Tibial nerve (tissue), 4 donors: ENCODE measurements around the gene GMIP. TPM values are rescaled to one million over a fixed set of nuclear protein-coding genes. Genes with fewer than 3 reads are reported as not detected.
A peak's percentile ranks its signal among the peaks of the same experiment; 100 is the strongest.
"Not testable (repeated sequence)": the region's sequence is repeated elsewhere in the genome, so short reads cannot be mapped to it uniquely, and the experiment has no call there.

ENCODE experiments used
- DNase-seq, 2 donors: peaks; one replicate each; pipeline ENCODE4 v3.0.0-alpha.2; 2019; ENCODE audit warnings: low spot score in 2 of 2
- H3K27ac ChIP-seq, 4 donors: fragments of 200-600 bp; sonication (generic) in 3 of 4; one replicate each; pipeline ENCODE4 v1.5.1; 2017 to 2019; ENCODE audit warnings: mild to moderate bottlenecking in 1 of 4
- H3K27me3 ChIP-seq, 2 donors: fragments of 200-600 bp; sonication (generic) in 1 of 2; one replicate each; pipeline versions ENCODE4 v1.5.1 to v1.6.0; 2017 to 2019
- H3K36me3 ChIP-seq, 3 donors: fragments of 200-600 bp; sonication (generic); one replicate each; pipeline ENCODE4 v1.5.1; 2018 to 2019
- H3K4me1 ChIP-seq, 4 donors: fragments of 200-600 bp; sonication (generic) in 3 of 4; one replicate each; pipeline ENCODE4 v1.5.1; 2017 to 2019
- H3K4me3 ChIP-seq, 4 donors: fragments of 200-600 bp; sonication (generic) in 3 of 4; one replicate each; pipeline ENCODE4 v1.5.1; 2017 to 2019; ENCODE audit warnings: mild to moderate bottlenecking in 1 of 4, moderate library complexity in 1 of 4
- H3K9me3 ChIP-seq, 4 donors: fragments of 200-600 bp; sonication (generic) in 3 of 4; one replicate each; pipeline ENCODE4 v1.5.1; 2017 to 2019
- CTCF ChIP-seq, 5 experiments: fragments of 200-600 bp in 3 of 5; fragments of 450-650 bp in 2 of 5; sonication (generic) in 3 of 5; IDR thresholded peaks; one replicate each; pipeline ENCODE4 v1.5.1; 2016 to 2019; ENCODE audit warnings: antibody characterized with exemption in 5 of 5, mild to moderate bottlenecking in 3 of 5, moderate library complexity in 2 of 5
- EP300 ChIP-seq, 2 donors: sonication (generic); formaldehyde crosslinking; IDR thresholded peaks; one replicate each; pipeline ENCODE4 v1.6.1; 2017; ENCODE audit warnings: antibody characterized with exemption in 2 of 2, mild to moderate bottlenecking in 1 of 2
- POLR2A ChIP-seq, 2 donors: fragments of 450-650 bp; IDR thresholded peaks; one replicate each; pipeline ENCODE4 v1.6.1; 2017; ENCODE audit warnings: antibody characterized with exemption in 2 of 2, mild to moderate bottlenecking in 2 of 2, moderate library complexity in 2 of 2
- WGBS, 2 donors: methylation state at CpG; one replicate each; pipeline ENCODE4 v1.1.5; 2018; 5-methylcytosine and 5-hydroxymethylcytosine counted together
- total RNA-seq, 4 donors: library from RNA; depleted of rRNA; stranded (reverse); fragments of >200 nt; gene quantifications; one replicate each; pipeline ENCODE4 v1.1.0, GENCODE V29; 2016

Gene GMIP
- total RNA-seq, 4 donors from 2014 or later: 8.8 to 35.1 (median 15.6) TPM

- H3K9me3 ChIP-seq: no peaks in the 10 kb centered on the region
- H3K4me3 ChIP-seq: peak within 1 kb of the TSS; percentile 56 to 94 (median 82)
- peaks cover 0 to 14% (median 0%) of the 10 kb centered on the region in 3 donors for H3K36me3 ChIP-seq
- DNase-seq: peak; percentile 82 to 88
- no peaks in the 10 kb centered on the region for H3K27me3 ChIP-seq
- H3K27ac ChIP-seq: peak within 1 kb of the TSS in 3 of 4 donors; percentile 82 to 87 (median 87)
- H3K4me1 ChIP-seq: peaks cover 0 to 12% (median 10%) of the 10 kb centered on the region in 4 donors
- peak; percentile 26 to 57 for TF ChIP-seq POLR2A (IDR thresholded peaks at IDR 0.05)
- peak; percentile 43 to 82 for TF ChIP-seq EP300 (IDR thresholded peaks at IDR 0.05)
- TF ChIP-seq CTCF (IDR thresholded peaks at IDR 0.05): peak in 1 of 5 experiments; percentile 17
- whole genome bisulfite sequencing, 2 donors: 2 to 4% methylated on average over 26 to 27 of the region's 36 CpGs
These were observed 25.0 kb upstream of the GMIP start, which contains the start of gene ZNF101 for GRCh38 chr19:19668230-19669012. ZNF101 (plus strand) TSS chr19:19668839; CDS start chr19:19668964, 125 bp downstream.

- not testable (repeated sequence) for H3K9me3 ChIP-seq, H3K27me3 ChIP-seq, DNase-seq, H3K27ac ChIP-seq, H3K36me3 ChIP-seq, H3K4me3 ChIP-seq
- 92 to 94% methylated on average over 22 of the region's 22 CpGs for WGBS, 2 donors
- peaks cover 0 to 37% (median 29%) of the 10 kb centered on the region in 4 donors for H3K4me1 ChIP-seq
These were observed 22.0 kb upstream of the GMIP start for GRCh38 chr19:19665420-19665948.

GRCh38 chr19:19663256-19664120 lies 20.0 kb upstream of the GMIP start, which contains the start of gene ATP13A1:
ATP13A1 (minus strand) TSS chr19:19663676; CDS start chr19:19663666, 10 bp downstream.
- Histone ChIP-seq H3K27me3 (no peaks in the 10 kb centered on the region), H3K4me1 (peaks cover 0 to 29% (median 21%) of the 10 kb centered on the region in 4 donors), H3K27ac (peak within 1 kb of the TSS; percentile 85 to 98 (median 92)), H3K36me3 (peaks cover 0 to 25% (median 6%) of the 10 kb centered on the region in 3 donors), H3K9me3 (no peaks in the 10 kb centered on the region), H3K4me3 (peak within 1 kb of the TSS; percentile 75 to 95 (median 86))
- peak; percentile 91 to 92 for DNase-seq
- WGBS, 2 donors: 0 to 1% methylated on average over 24 to 56 of the region's 85 CpGs
- TF ChIP-seq CTCF (IDR thresholded peaks at IDR 0.05) (peak in 3 of 5 experiments; percentile 31 to 46 (median 43)), POLR2A (IDR thresholded peaks at IDR 0.05) (peak; percentile 16 to 60), EP300 (IDR thresholded peaks at IDR 0.05) (peak; percentile 73 to 90)

GRCh38 chr19:19662871-19663255 lies 19.4 kb upstream of the GMIP start:
- Histone ChIP-seq H3K36me3 (peaks cover 0 to 32% (median 7%) of the 10 kb centered on the region in 3 donors), H3K27me3 (no peaks in the 10 kb centered on the region), H3K4me1 (peaks cover 0 to 29% (median 19%) of the 10 kb centered on the region in 4 donors), H3K9me3 (no peaks in the 10 kb centered on the region), H3K4me3 (peak overlapping the region; percentile 75 to 95 (median 86)), H3K27ac (peak overlapping the region; percentile 51 to 98 (median 90))
- TF ChIP-seq POLR2A (IDR thresholded peaks at IDR 0.05): no peak
- TF ChIP-seq EP300 (IDR thresholded peaks at IDR 0.05): no peak
- no peak for TF ChIP-seq CTCF (IDR thresholded peaks at IDR 0.05)
- WGBS, 2 donors: 8 to 21% methylated on average over 7 to 8 of the region's 17 CpGs
- DNase-seq: no peak

GRCh38 chr19:19662344-19662743 lies 18.9 kb upstream of the GMIP start:
- no peak for TF ChIP-seq EP300 (IDR thresholded peaks at IDR 0.05)
- TF ChIP-seq POLR2A (IDR thresholded peaks at IDR 0.05): no peak
- peak overlapping the region in 1 of 4 donors; percentile 95 for H3K27ac ChIP-seq

More at GRCh38 chr19:19662344-19662743, 18.9 kb upstream of the GMIP start:
- H3K36me3 ChIP-seq: peaks cover 0 to 37% (median 12%) of the 10 kb centered on the region in 3 donors
- H3K27me3 ChIP-seq: no peaks in the 10 kb centered on the region
- no peak for DNase-seq
- H3K9me3 ChIP-seq: no peaks in the 10 kb centered on the region
- peaks cover 0 to 33% (median 19%) of the 10 kb centered on the region in 4 donors for H3K4me1 ChIP-seq
- WGBS, 2 donors: 72 to 79% methylated on average over 8 of the region's 8 CpGs
- H3K4me3 ChIP-seq: peak overlapping the region in 3 of 4 donors; percentile 82 to 95 (median 91)
